H1 (cell line): ENCODE measurements around the gene CRHR2. TPM values are rescaled to one million over a fixed set of nuclear protein-coding genes. Genes with fewer than 3 reads are reported as not detected.

Experiments
- CTCF ChIA-PET: fragments of 300-600 bp; sonication (Branson Sonifier 250); formaldehyde crosslinking; loops from one replicate; lab custom pipeline; 2021; ENCODE audit not compliant: partially characterized antibody; lab: Charles Lee
- POLR2A ChIA-PET: fragments of 300-600 bp; sonication (Branson Sonifier 250); formaldehyde crosslinking; loops from one replicate; lab custom pipeline; 2021; ENCODE audit warnings: inconsistent platforms; ENCODE audit not compliant: partially characterized antibody; lab: Charles Lee
- DNase-seq, 2 experiments: peaks; one replicate each; pipeline versions ENCODE4 v3.0.0 to v3.0.0-alpha.2; 2010 to 2022; ENCODE audit warnings: low spot score in 2 of 2, low read depth in 1 of 2, mixed read lengths in 1 of 2
- FAIRE-seq: peaks from 2 replicates; lab custom pipeline; 2011; peaks lifted over from hg19 to GRCh38; lab: Jason Lieb, UNC
- H2AFZ ChIP-seq: 2 replicates; pipeline ENCODE4 v1.8.1; 2012; ENCODE audit warnings: low read length, inconsistent platforms
- H2AK5ac ChIP-seq: 2 replicates; pipeline ENCODE4 v1.6.1; 2013; ENCODE audit warnings: low read depth, low read length
- H2BK120ac ChIP-seq: replicated peaks from 2 replicates; pipeline ENCODE3; 2013; ENCODE audit warnings: low read depth, low read length, inconsistent platforms
- H2BK12ac ChIP-seq: 2 replicates; pipeline ENCODE4 v1.6.1; 2013; ENCODE audit warnings: low read depth, low read length
- H2BK15ac ChIP-seq: 2 replicates; pipeline ENCODE4 v1.6.1; 2013; ENCODE audit warnings: low read length
- H2BK20ac ChIP-seq: 2 replicates; pipeline ENCODE4 v1.6.1; 2013; ENCODE audit warnings: low read length
- H2BK5ac ChIP-seq: 2 replicates; pipeline ENCODE4 v1.6.1; 2013; ENCODE audit warnings: low read depth, low read length
- H3K14ac ChIP-seq: 2 replicates; pipeline ENCODE4 v1.6.1; 2013; ENCODE audit warnings: inconsistent platforms; ENCODE audit not compliant: insufficient read length
- H3K18ac ChIP-seq: 2 replicates; pipeline ENCODE4 v1.6.1; 2013; ENCODE audit warnings: low read length; ENCODE audit errors: extremely low read depth
- H3K23ac ChIP-seq: 2 replicates; pipeline ENCODE4 v1.6.1; 2013; ENCODE audit warnings: inconsistent platforms; ENCODE audit not compliant: insufficient read length
- H3K23me2 ChIP-seq: 2 replicates; pipeline ENCODE4 v1.6.1; 2013; ENCODE audit warnings: low read depth, low read length
- H3K27ac ChIP-seq: 2 replicates; pipeline ENCODE4 v1.6.1; 2011; ENCODE audit warnings: low read depth, low read length, inconsistent platforms
- H3K27me3 ChIP-seq, 4 experiments: replicated peaks in 1 of 4; 1 replicate in 1 of 4; 2 replicates in 3 of 4; pipeline versions ENCODE4 v1.6.1 to v1.8.1; 2011 to 2013; ENCODE audit warnings: low read length in 3 of 4, mild to moderate bottlenecking in 3 of 4, inconsistent platforms in 2 of 4, mixed read lengths in 2 of 4, moderate library complexity in 1 of 4; ENCODE audit not compliant: control insufficient read depth in 3 of 4, insufficient read depth in 3 of 4; ENCODE audit errors: extremely low read depth in 1 of 4
- H3K36me3 ChIP-seq, 4 experiments: 2 replicates each; pipeline versions ENCODE4 v1.6.1 to v1.8.1; 2011 to 2013; ENCODE audit warnings: mild to moderate bottlenecking in 4 of 4, low read length in 3 of 4, moderate library complexity in 2 of 4, control low read depth in 1 of 4, inconsistent platforms in 1 of 4; ENCODE audit not compliant: insufficient read depth in 4 of 4, control insufficient read depth in 2 of 4
- H3K4ac ChIP-seq: replicated peaks from 2 replicates; pipeline ENCODE3; 2013; ENCODE audit warnings: low read length, low read depth, mixed read lengths, inconsistent platforms; ENCODE audit not compliant: insufficient read length
- H3K4me1 ChIP-seq, 4 experiments: replicated peaks in 1 of 4; 1 replicate in 1 of 4; 2 replicates in 3 of 4; pipeline versions ENCODE4 v1.6.1 to v1.8.1; 2011 to 2013; ENCODE audit warnings: low read length in 3 of 4, inconsistent platforms in 2 of 4, mixed read lengths in 1 of 4; ENCODE audit not compliant: insufficient read depth in 4 of 4, control insufficient read depth in 3 of 4
- H3K4me2 ChIP-seq, 2 experiments: 2 replicates each; pipeline versions ENCODE4 v1.6.1 to v1.8.1; 2011 to 2013; ENCODE audit warnings: low read depth in 2 of 2, low read length in 2 of 2, control low read depth in 1 of 2, inconsistent platforms in 1 of 2, mild to moderate bottlenecking in 1 of 2; ENCODE audit not compliant: insufficient read depth in 1 of 2
- H3K4me3 ChIP-seq, 4 experiments: fragments of 200-600, 300-600 bp in 1 of 4; sonication (generic), shearing (Covaris generic), sonication (Bioruptor Twin) in 1 of 4; 2 replicates each; pipeline versions ENCODE4 v1.5.1 to v1.8.1; 2011 to 2016; ENCODE audit warnings: low read length in 4 of 4, low read depth in 3 of 4, control low read depth in 2 of 4, inconsistent platforms in 2 of 4, mild to moderate bottlenecking in 2 of 4, mixed read lengths in 1 of 4, moderate library complexity in 1 of 4; ENCODE audit not compliant: insufficient read depth in 2 of 4; ENCODE audit errors: extremely low read depth in 1 of 4
- H3K56ac ChIP-seq: replicated peaks from 2 replicates; pipeline ENCODE3; 2013; ENCODE audit warnings: low read depth, mild to moderate bottlenecking, mixed read lengths, low read length, inconsistent platforms; ENCODE audit not compliant: insufficient read length
- H3K79me1 ChIP-seq: 2 replicates; pipeline ENCODE4 v1.6.1; 2013; ENCODE audit warnings: low read depth, low read length, control low read depth
- H3K79me2 ChIP-seq, 2 experiments: 2 replicates each; pipeline versions ENCODE4 v1.6.1 to v1.8.1; 2012 to 2013; ENCODE audit warnings: low read length in 2 of 2, mild to moderate bottlenecking in 2 of 2, inconsistent platforms in 1 of 2; ENCODE audit not compliant: insufficient read depth in 2 of 2, control insufficient read depth in 1 of 2
- H3K9ac ChIP-seq, 4 experiments: replicated peaks in 1 of 4; 1 replicate in 1 of 4; 2 replicates in 3 of 4; pipeline versions ENCODE4 v1.6.1 to v1.8.1; 2011 to 2013; ENCODE audit warnings: low read depth in 3 of 4, low read length in 3 of 4, control low read depth in 2 of 4, mild to moderate bottlenecking in 2 of 4, moderate library complexity in 2 of 4, inconsistent platforms in 1 of 4; ENCODE audit errors: extremely low read depth in 1 of 4
- H3K9me3 ChIP-seq, 2 experiments: 2 replicates each; pipeline versions ENCODE4 v1.6.1 to v1.8.1; 2012 to 2013; ENCODE audit warnings: mild to moderate bottlenecking in 2 of 2, moderate library complexity in 2 of 2, control low read depth in 1 of 2, inconsistent platforms in 1 of 2, low read depth in 1 of 2, low read length in 1 of 2, mixed read lengths in 1 of 2; ENCODE audit not compliant: insufficient read depth in 2 of 2
- H4K20me1 ChIP-seq, 2 experiments: replicated peaks in 1 of 2; 2 replicates each; pipeline versions ENCODE3 to v1.8.1; 2011 to 2013; ENCODE audit warnings: inconsistent platforms in 2 of 2, low read length in 2 of 2, mild to moderate bottlenecking in 1 of 2; ENCODE audit not compliant: insufficient read depth in 2 of 2, control insufficient read depth in 1 of 2
- H4K5ac ChIP-seq: 2 replicates; pipeline ENCODE4 v1.6.1; 2013; ENCODE audit warnings: low read length, low read depth, mixed read lengths, inconsistent platforms; ENCODE audit not compliant: insufficient read length
- H4K8ac ChIP-seq: 2 replicates; pipeline ENCODE4 v1.8.0; 2013; ENCODE audit warnings: mild to moderate bottlenecking, moderate library complexity, low read length, inconsistent platforms; ENCODE audit not compliant: insufficient read depth; ENCODE audit errors: extremely low read depth
- H4K91ac ChIP-seq: replicated peaks from 2 replicates; pipeline ENCODE3; 2013; ENCODE audit warnings: low read length, mixed read lengths, inconsistent platforms; ENCODE audit not compliant: insufficient read length
- ASH2L ChIP-seq: fragments of 200-600, 300-600 bp; sonication (generic); IDR thresholded peaks from one replicate; pipeline ENCODE4 v1.7.1; 2017; ENCODE audit warnings: low read length
- HDAC6 ChIP-seq: IDR thresholded peaks from one replicate; pipeline ENCODE4 v1.7.1; 2012; ENCODE audit warnings: low read depth, mild to moderate bottlenecking, inconsistent platforms, low read length, moderate library complexity
- KDM5A ChIP-seq: fragments of 200-600 bp; IDR thresholded peaks from 2 replicates; pipeline ENCODE4 v1.7.1; 2012; ENCODE audit warnings: mild to moderate bottlenecking, low read length, inconsistent platforms, mixed read lengths
- RNF2 ChIP-seq: fragments of 200-900, 300-1000 bp; sonication (generic); IDR thresholded peaks from 2 replicates; pipeline ENCODE4 v1.7.1; 2016; ENCODE audit warnings: borderline replicate concordance, low read depth, mild to moderate bottlenecking, antibody characterized with exemption, low read length; ENCODE audit not compliant: poor library complexity, severe bottlenecking; ENCODE audit errors: missing control alignments
- TEAD4 ChIP-seq: IDR thresholded peaks from 2 replicates; pipeline ENCODE4 v1.6.1; 2012; ENCODE audit warnings: low read depth, low read length, inconsistent platforms, mixed read lengths
- WGBS, 2 experiments: shearing (Covaris generic) in 1 of 2; methylation state at CpG; one replicate each; pipeline versions ENCODE4 v1.1.6 to v1.1.7; 2013 to 2015; ENCODE audit warnings: low lambda C conversion rate in 2 of 2, mixed read lengths in 2 of 2, inconsistent platforms in 1 of 2, low coverage in 1 of 2, missing lambda C conversion rate in 1 of 2; ENCODE audit not compliant: insufficient replicate concordance in 2 of 2, insufficient coverage in 1 of 2, insufficient read length in 1 of 2; ENCODE audit errors: extremely low coverage in 1 of 2, missing lambda C conversion rate in 1 of 2; 5-methylcytosine and 5-hydroxymethylcytosine counted together
- polyA plus RNA-seq, 7 experiments: library from polyadenylated mRNA; depleted of rRNA in 3 of 7; stranded (reverse) in 5 of 7; unstranded in 2 of 7; fragments of >200 nt in 5 of 7; fragments of 200-250 nt in 2 of 7; gene quantifications; 1 replicate in 5 of 7; 2 replicates in 1 of 7; 4 replicates in 1 of 7; pipeline versions ENCODE4 v1.2.1 to v1.2.3, GENCODE V29; 2011 to 2013; ENCODE audit warnings: missing spikeins in 2 of 7, mixed read lengths in 2 of 7
- total RNA-seq: library from RNA; stranded (reverse); fragmentation: NEBNext Ultra II Directional; extraction: Animal tissue kit (Norgen Biotek cat#: 25700); gene quantifications from 2 replicates; pipeline ENCODE4 v1.2.1, GENCODE V29; 2021

CRHR2 gene
- total and polyA plus RNA-seq, 2 of the 8 experiments (the other 6 are each of a cell fraction or from before 2014, with no cell fraction given), result 0.37 to 1.3 TPM

DNA sequence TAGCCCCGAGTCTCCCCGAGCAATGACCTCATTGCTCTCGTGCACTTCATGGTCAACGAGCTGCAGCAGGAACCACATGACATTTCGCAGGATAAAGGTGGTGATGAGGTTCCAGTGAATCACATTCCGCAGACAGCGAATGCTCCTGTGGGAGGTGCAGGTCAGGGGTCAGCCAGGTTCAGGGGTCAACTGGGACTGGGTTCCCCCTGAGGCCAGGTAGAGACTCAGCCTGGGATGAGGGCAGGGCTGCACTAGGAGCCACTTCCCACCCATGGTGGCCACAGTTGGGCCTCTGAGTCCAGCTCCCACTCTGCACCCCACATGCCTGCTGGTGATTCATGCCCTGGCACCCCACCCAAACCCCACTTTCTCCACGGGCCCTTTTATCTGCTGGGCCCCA lies 17.2 kb downstream of the CRHR2 start:
- Histone ChIP-seq H3K4ac (no peak overlapping the region), H3K23me2 (no peaks in the 10 kb centered on the region), H2AK5ac (no peak overlapping the region), H4K8ac (no peak overlapping the region), H3K9ac (no peak overlapping the region), H3K4me1 (peaks cover 0 to 8% (median 4%) of the 10 kb centered on the region in 4 experiments; a peak in 4 of 7 replicates), H3K4me3 (no peak overlapping the region), H3K23ac (no peak overlapping the region), H2AFZ (no peak overlapping the region), H4K5ac (no peak overlapping the region), H3K56ac (no peak overlapping the region), H3K36me3 (no peaks in the 10 kb centered on the region; a peak in 1 of 8 replicates), H3K27me3 (no peaks in the 10 kb centered on the region; a peak in 1 of 7 replicates), H3K79me1 (no peaks in the 10 kb centered on the region; the same call in 1 of the 2 replicates), H2BK20ac (no peak overlapping the region), H3K14ac (no peak overlapping the region), H3K4me2 (no peak overlapping the region), H3K9me3 (no peaks in the 10 kb centered on the region), H2BK15ac (no peak overlapping the region), H3K27ac (no peak overlapping the region), H2BK5ac (no peak overlapping the region), H3K18ac (no peak overlapping the region), H4K20me1 (peaks cover 0 to 6% of the 10 kb centered on the region in 2 experiments), H4K91ac (no peak overlapping the region), H2BK120ac (no peak overlapping the region), H2BK12ac (no peak overlapping the region), H3K79me2 (no peaks in the 10 kb centered on the region)
- TF ChIP-seq HDAC6, result no peak
- TF ChIP-seq ASH2L, result no peak
- no peak for TF ChIP-seq RNF2
- TF ChIP-seq TEAD4, result no peak
- TF ChIP-seq KDM5A, result no peak
- POLR2A ChIA-PET, result interaction anchor here (1.0 to 2.2 kb wide), 4 partner anchors 11 to 22 kb away, joined by 4 to 14 read pairs (median 8); no protein-coding TSS in a partner anchor
- FAIRE-seq (no peak), DNase-seq (no peak)
- WGBS, 2 experiments, result 82% methylated on average over 8 of the region's 8 CpGs; no CpG with 5 or more reads in 1 of the 2 experiments
- CTCF ChIA-PET, result interaction anchor here (0.9 to 7.5 kb wide), 10 partner anchors 11 to 80 kb away, joined by 3 to 68 read pairs (median 11); partner anchors contain the start of gene CRHR2
